ENCODE results near the gene CSTA.

GRCh38 chr3:122307976-122308375 is 17.1 kb upstream of the CSTA start:
- TF ChIP-seq CTCF (IDR thresholded peaks at IDR 0.05), result no peak
- TF ChIP-seq POLR2A (IDR thresholded peaks at IDR 0.05), result no peak
- no peak for TF ChIP-seq POLR2AphosphoS5 (IDR thresholded peaks at IDR 0.05)
